Coronary artery (tissue), 2 donors: ENCODE measurements around the gene VIM.
A peak's percentile ranks its signal among the peaks of the same experiment; 100 is the strongest.

Experiments
- DNase-seq: peaks from one replicate; pipeline ENCODE4 v3.0.0-alpha.2; 2017; ENCODE audit warnings: low spot score
- H3K27ac ChIP-seq, 2 donors: fragments of 200-600 bp; sonication (generic); one replicate each; pipeline ENCODE4 v1.5.1; 2016 to 2019
- H3K4me3 ChIP-seq: fragments of 200-600 bp; sonication (generic); 2 replicates; pipeline ENCODE4 v1.5.1; 2016; ENCODE audit warnings: mild to moderate bottlenecking, moderate library complexity
- CTCF ChIP-seq: fragments of 200-600 bp; sonication (generic); IDR thresholded peaks from one replicate; pipeline ENCODE4 v1.5.1; 2019; ENCODE audit warnings: antibody characterized with exemption

VIM gene

DNA sequence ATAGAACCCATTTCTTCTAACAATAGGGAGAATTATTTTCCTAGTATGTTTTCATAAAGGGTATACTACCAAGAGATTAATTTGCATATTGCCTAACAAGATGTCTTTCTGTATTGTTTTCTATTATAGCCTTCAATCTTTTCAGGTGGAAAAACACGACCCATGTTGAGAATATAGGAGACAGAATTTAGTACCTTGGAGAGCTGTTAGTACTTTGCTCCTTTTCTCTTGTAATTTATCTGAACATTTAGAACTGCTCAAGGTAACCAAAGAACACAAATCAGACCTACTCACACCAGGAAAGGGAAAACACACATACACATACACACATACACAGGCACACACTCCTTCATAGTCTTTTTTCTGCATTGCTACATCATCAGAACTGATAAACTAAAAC is 18.7 kb upstream of the VIM start:
- no peak for DNase-seq
- Histone ChIP-seq H3K27ac (peak overlapping the region; percentile 28 to 48), H3K4me3 (no peak overlapping the region)
- TF ChIP-seq CTCF, result no peak

GRCh38 chr10:17209881-17210280 is 18.2 kb upstream of the VIM start:
- DNase-seq, result no peak
- TF ChIP-seq CTCF, result no peak
- H3K4me3 ChIP-seq, result peak overlapping the region; percentile 35
- peak overlapping the region; percentile 28 to 48 for H3K27ac ChIP-seq

GRCh38 chr10:17210361-17210760 is 17.7 kb upstream of the VIM start:
- no peak for DNase-seq
- Histone ChIP-seq H3K4me3 (peak overlapping the region; percentile 35), H3K27ac (peak overlapping the region; percentile 48 to 78)
- no peak for TF ChIP-seq CTCF

GRCh38 chr10:17212802-17213221 is 15.2 kb upstream of the VIM start:
- no peak for DNase-seq
- Histone ChIP-seq H3K4me3 (no peak overlapping the region), H3K27ac (peak overlapping the region; percentile 48 to 88)
- no peak for TF ChIP-seq CTCF

DNA sequence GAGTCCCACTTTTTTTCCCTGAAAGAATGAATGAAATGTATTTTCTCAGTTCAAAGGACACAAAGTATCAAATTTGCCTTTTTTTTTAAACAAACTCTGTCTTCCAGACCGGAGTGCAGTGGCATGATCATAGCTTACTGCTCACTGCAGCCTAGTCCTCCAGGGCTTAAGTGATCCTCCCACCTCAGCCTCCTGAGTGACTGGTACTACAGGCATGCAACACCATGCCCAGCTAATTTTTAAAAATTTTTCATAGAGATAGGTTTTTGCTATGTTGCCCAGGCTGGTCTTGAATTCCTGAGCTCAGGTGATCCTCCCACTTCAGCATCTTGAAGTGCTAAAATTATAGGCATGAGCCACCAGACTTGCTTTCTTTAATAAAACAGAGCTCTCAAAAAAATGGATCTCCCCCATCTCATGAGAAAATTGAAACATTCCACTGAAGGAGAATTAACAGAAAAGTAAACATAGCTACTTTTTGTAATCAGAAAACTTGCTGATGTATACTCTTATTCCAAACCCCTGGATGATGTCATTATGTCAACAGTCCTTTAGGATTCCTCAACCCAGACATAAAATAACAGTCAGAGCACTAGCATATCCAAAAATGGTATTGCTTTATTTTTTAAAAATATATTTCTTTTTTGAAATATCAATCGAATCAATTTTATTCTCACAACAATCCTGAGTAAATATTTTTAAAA is 14.2 kb upstream of the VIM start:
- Histone ChIP-seq H3K27ac (peak overlapping the region; percentile 66 to 88), H3K4me3 (no peak overlapping the region)
- DNase-seq, result no peak
- no peak for TF ChIP-seq CTCF

- DNase-seq, result no peak
- Histone ChIP-seq H3K4me3 (peak overlapping the region; percentile 36), H3K27ac (peak overlapping the region; percentile 88 to 91)
- TF ChIP-seq CTCF, result no peak
These were observed 13.5 kb upstream of the VIM start for GRCh38 chr10:17214526-17214925.
